Measurements from ENCODE around the gene GTF2F1. TPM values are rescaled to one million over a fixed set of nuclear protein-coding genes. Genes with fewer than 3 reads are reported as not detected.
"Not testable (repeated sequence)": the region's sequence is repeated elsewhere in the genome, so short reads cannot be mapped to it uniquely, and the experiment has no call there.

The GTF2F1 gene
- total RNA-seq (2014; rRNA removed; shearing (Covaris generic); ENCODE audit: low replicate concordance) = 37.4 and 44.0 TPM in 2 replicates

- in situ Hi-C loops (cut with HindIII; ENCODE audit: low pct_unique_long_range_greater_than_20kb, low sequenced_read_pairs) = no loop called here
- peak; percentile 88 for DNase-seq (ENCODE audit: low read depth)
Measured at GRCh38 chr19:6393074-6393982, at the start of gene GTF2F1. Gene GTF2F1, minus strand, starts transcription at chr19:6393164. Its CDS starts 169 bp downstream, at chr19:6392995.

- in situ Hi-C loops (cut with HindIII; ENCODE audit: low pct_unique_long_range_greater_than_20kb, low sequenced_read_pairs) = no loop called here
- DNase-seq (ENCODE audit: low read depth) = no peak
Measured at GRCh38 chr19:6442087-6442688, 49.2 kb upstream of the GTF2F1 start.

DNA sequence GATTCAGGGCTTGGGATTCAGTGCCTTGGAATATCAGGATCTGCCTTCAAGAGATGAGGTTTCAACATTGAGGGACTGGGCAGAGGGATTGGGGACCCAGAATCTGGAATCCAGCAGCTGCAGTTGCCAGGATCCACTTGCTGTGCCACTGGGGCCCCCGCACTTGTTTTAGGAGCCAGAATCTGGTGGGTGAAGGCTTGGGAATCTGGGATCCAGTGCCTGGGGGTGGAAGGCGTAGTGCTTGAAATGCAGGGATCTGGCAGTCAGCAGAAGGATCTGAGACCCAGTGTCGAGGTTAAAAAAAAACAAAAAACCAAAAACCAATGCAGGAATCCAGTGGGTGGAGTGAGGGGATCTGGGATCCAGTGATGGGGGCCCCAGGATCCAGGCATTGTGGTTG, 47.9 kb upstream of the GTF2F1 start:
- in situ Hi-C loops (cut with HindIII; ENCODE audit: low pct_unique_long_range_greater_than_20kb, low sequenced_read_pairs) = no loop called here
- DNase-seq (ENCODE audit: low read depth) = no peak

DNA sequence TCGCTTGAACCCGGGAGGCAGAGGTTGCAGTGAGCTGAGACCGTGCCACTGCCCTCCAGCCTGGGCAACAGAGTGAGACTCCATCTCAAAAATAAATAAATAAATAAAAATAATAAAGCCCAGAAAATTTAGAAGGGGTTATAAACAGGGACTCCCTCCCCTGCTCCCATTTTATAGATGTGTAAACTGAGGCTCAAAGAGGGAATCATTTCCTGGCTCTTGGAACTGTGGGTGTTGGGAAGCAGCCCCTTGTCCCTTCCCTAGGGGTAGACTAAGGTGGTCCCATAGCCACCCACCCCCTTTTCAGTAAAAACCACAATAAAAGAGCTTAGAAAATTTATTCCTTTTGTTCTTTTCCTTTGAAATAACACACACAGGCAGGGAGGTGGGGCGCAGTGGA, 46.8 kb upstream of the GTF2F1 start:
- no peak for DNase-seq (ENCODE audit: low read depth)
- in situ Hi-C loops (cut with HindIII; ENCODE audit: low pct_unique_long_range_greater_than_20kb, low sequenced_read_pairs) = no loop called here

- DNase-seq (ENCODE audit: low read depth) = no peak
- in situ Hi-C loops (cut with HindIII; ENCODE audit: low pct_unique_long_range_greater_than_20kb, low sequenced_read_pairs) = no loop called here
Measured at GRCh38 chr19:6433663-6434062, 40.7 kb upstream of the GTF2F1 start, which contains the start of gene SLC25A41. Gene SLC25A41, minus strand, starts transcription at chr19:6433763. Its CDS starts 70 bp downstream, at chr19:6433693.

DNA sequence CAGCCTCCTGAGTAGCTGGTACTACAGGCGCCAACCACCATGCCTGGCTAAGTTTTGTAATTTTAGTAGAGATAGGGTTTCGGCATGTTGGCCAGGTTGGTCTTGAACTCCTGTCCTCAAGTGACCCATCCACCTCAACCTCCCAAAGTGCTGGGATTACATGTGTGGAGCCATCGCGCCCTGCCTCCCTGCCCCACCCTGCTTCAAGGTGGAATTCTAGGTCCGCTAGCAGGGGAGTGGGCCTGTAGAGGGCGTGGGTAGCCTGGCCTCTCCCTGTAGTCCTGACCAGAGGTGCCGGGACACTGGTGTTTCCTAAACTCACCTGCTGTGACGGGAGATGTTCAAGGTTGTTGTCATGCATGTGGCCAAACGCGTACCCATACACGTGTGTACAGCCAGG, 40.2 kb upstream of the GTF2F1 start:
- in situ Hi-C loops (cut with HindIII; ENCODE audit: low pct_unique_long_range_greater_than_20kb, low sequenced_read_pairs) = no loop called here
- DNase-seq (ENCODE audit: low read depth) = no peak

DNA sequence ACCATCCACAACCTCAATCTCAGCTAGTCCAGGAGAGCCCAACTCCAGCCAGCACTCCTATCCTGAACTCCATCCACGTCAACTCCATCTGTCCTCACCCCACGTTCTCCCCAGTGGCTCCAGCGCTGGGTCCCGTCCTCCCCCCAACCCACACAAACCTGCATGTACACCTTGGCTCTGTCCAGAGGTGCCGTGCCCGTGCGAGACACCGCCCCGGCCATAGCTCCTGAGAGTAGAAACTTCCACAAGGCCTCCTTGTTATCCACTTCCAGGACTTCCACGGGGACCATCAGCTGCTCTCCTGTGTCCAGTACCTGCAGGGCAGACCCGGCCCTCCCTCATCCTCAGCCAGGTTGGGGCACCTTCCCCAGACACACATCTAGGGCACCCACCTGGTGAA, 38.9 kb upstream of the GTF2F1 start:
- in situ Hi-C loops (cut with HindIII; ENCODE audit: low pct_unique_long_range_greater_than_20kb, low sequenced_read_pairs) = no loop called here
- DNase-seq (ENCODE audit: low read depth) = no peak

DNA sequence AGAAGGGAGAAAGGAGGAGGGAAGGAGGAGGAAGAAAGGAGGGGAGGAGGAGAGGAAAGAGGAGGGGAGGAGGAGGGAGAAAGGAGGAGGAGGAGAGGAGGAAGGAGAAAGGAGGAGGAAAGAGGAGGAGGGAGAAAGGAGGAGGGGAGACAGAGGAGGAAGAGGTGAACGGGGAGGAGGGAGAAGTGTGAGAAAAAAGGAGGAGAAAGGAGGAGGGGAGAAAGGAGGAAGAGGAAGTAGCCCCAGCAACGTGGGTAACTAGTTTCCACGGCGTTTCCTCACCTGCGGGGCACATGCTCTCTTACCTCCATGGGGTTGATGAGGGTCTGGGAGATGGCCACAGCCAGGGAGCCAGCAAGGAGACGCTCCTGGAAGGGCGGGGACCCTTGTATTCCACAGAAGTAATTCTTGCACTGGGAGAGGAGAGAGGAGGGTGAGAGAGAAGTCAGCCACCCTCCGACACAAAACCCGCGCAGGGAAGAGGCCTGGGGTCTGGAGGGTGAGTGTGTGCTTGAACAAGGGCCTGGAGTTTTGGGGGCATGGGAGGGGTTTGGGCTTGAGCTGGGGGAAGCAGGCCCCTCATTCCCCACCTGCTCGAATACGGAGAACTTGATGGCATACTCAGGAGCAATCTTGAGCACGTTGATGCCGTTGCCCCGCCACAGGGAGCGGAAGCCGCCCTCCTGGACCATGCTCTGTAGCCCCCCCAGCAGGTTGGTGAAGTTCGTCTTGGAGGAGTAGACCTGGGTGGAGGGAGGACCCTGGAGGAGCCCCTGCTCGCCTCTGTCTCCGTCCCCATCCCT, 36.7 kb upstream of the GTF2F1 start:
- in situ Hi-C loops (cut with HindIII; ENCODE audit: low pct_unique_long_range_greater_than_20kb, low sequenced_read_pairs) = no loop called here

GRCh38 chr19:6428692-6429418, 35.9 kb upstream of the GTF2F1 start:
- in situ Hi-C loops (cut with HindIII; ENCODE audit: low pct_unique_long_range_greater_than_20kb, low sequenced_read_pairs); DNase-seq (ENCODE audit: low read depth): not testable (repeated sequence)

More for the DNA sequence above, 36.7 kb upstream of the GTF2F1 start:
- no peak for DNase-seq (ENCODE audit: low read depth)

- in situ Hi-C loops (cut with HindIII; ENCODE audit: low pct_unique_long_range_greater_than_20kb, low sequenced_read_pairs) = no loop called here
- DNase-seq (ENCODE audit: low read depth) = no peak
Measured at GRCh38 chr19:6427131-6427530, 34.2 kb upstream of the GTF2F1 start.

DNA sequence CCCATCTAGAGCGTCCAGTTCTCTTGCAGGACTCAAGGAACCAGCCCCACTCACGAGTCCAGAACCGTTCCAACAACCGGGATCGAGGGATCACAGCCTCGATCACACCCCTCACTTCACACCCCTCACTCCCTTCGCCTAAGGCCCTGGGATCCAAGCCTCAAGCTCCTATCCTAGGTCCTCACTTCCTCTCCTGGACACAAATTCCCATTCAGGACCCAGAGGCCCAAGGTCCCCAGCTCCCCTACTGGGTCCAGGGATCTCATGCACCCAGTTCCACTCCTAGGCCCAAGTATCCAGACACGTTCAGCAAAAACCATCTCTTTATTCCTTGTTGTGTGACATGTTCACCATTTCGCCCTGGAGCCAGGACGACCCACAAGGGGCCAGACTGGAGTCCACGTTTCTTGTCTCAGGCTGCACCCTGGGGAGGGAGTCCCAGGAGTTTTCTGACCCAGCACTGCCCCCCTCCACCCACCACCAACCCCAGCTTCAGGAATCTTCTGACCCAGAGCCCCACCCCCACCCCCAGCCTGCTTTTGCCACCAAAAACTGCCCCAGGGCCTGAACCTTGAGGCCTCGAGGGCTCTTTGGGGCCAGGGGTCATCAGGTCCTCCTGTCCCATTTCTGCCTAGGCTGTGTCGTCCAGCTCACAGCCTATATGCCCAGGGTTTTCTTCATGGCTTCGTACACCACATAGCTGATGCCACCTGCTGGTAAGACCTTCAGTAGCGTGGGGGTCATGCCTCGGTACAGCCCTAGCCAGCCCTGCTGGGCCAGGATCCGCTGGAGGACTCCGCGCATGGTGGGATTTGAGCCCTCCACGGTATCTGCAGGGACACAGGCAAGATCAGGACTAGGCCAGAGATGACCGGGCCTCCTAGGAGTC, 33.0 kb upstream of the GTF2F1 start:
- DNase-seq (ENCODE audit: low read depth) = no peak
- in situ Hi-C loops (cut with HindIII; ENCODE audit: low pct_unique_long_range_greater_than_20kb, low sequenced_read_pairs) = no loop called here

GRCh38 chr19:6424939-6425731, 32.2 kb upstream of the GTF2F1 start:
- peak; percentile 99 for DNase-seq (ENCODE audit: low read depth)
- in situ Hi-C loops (cut with HindIII; ENCODE audit: low pct_unique_long_range_greater_than_20kb, low sequenced_read_pairs) = no loop called here

DNA sequence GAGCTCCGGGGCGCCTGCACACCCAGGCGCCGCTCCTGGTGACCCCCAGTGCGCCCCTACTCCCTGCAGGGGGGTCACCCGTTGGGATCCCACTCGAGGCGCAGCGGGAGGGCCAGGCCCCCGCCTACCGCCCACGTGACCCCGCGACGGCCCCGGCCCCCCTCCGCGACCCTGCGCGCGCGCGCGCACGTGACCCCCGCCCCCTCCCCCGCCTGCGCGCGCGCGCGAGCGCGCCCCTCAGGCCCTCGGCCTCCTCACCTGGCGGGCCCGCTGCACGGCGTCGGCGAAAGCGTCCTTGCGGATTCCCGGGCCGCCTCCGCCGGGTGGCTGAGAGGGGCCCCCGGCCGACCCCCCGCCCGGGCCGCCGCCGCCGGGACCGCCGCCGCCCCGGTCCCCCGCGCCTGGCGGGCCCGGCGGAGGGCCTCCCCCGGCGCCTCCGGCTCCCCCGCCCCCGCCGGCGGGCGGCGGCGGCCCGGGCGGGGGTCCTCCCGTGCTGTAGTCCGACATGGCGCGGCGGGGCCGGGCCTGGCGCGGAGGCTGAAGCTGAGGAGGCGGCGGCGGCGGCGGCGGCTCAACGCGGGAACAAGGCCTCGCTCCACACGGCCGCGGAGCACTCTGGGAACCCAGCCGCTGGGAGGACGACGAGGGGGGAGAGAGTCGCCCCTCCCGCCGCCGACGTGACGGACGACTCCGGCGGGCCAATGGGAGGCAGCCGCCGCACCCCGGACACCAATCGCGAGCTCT, 31.4 kb upstream of the GTF2F1 start, which contains the start of gene KHSRP:
KHSRP (minus strand) TSS at position 617 of the 744 bp plus-strand sequence; CDS start at position 507, 110 bp downstream.
- DNase-seq (ENCODE audit: low read depth) = no peak
- in situ Hi-C loops (cut with HindIII; ENCODE audit: low pct_unique_long_range_greater_than_20kb, low sequenced_read_pairs) = no loop called here

- in situ Hi-C loops (cut with HindIII; ENCODE audit: low pct_unique_long_range_greater_than_20kb, low sequenced_read_pairs) = no loop called here
- peak; percentile 18 for DNase-seq (ENCODE audit: low read depth)
Measured at GRCh38 chr19:6423499-6424194, 30.7 kb upstream of the GTF2F1 start.
